Gastroesophageal sphincter (tissue), 4 donors: ENCODE data around the gene TCEANC2. TPM values are rescaled to one million over a fixed set of nuclear protein-coding genes. Genes with fewer than 3 reads are reported as not detected.

Experiments
- ATAC-seq: fragments of 150-250 bp; one replicate; pipeline ENCODE4 v1.9.1; 2016; ENCODE audit warnings: mild to moderate bottlenecking, moderate library complexity
- H3K27ac ChIP-seq, 4 donors: fragments of 200-600 bp; sonication (generic) in 3 of 4; 1 replicate in 3 of 4; 2 replicates in 1 of 4; pipeline ENCODE4 v1.5.1; 2016 to 2019
- H3K27me3 ChIP-seq: fragments of 200-600 bp; sonication (generic); one replicate; pipeline ENCODE4 v1.5.1; 2019
- H3K36me3 ChIP-seq, 2 donors: fragments of 200-600 bp; sonication (generic); one replicate each; pipeline ENCODE4 v1.5.1; 2019; ENCODE audit warnings: control low read depth in 1 of 2
- H3K4me1 ChIP-seq, 3 donors: fragments of 200-600 bp; sonication (generic); 1 replicate in 2 of 3; 2 replicates in 1 of 3; pipeline ENCODE4 v1.5.1; 2016 to 2019; ENCODE audit warnings: control low read depth in 2 of 3
- H3K4me3 ChIP-seq, 2 donors: fragments of 200-600 bp; sonication (generic); one replicate each; pipeline ENCODE4 v1.5.1; 2019; ENCODE audit warnings: mild to moderate bottlenecking in 1 of 2, moderate library complexity in 1 of 2
- H3K9me3 ChIP-seq, 3 donors: fragments of 200-600 bp; sonication (generic); one replicate each; pipeline ENCODE4 v1.5.1; 2017 to 2019; ENCODE audit warnings: control low read depth in 2 of 3
- EP300 ChIP-seq: sonication (generic); formaldehyde crosslinking; IDR thresholded peaks from one replicate; pipeline ENCODE4 v1.6.1; 2017; ENCODE audit warnings: antibody characterized with exemption, mild to moderate bottlenecking
- POLR2A ChIP-seq, 2 donors: fragments of 450-650 bp; IDR thresholded peaks; one replicate each; pipeline ENCODE4 v1.6.1; 2017; ENCODE audit warnings: antibody characterized with exemption in 2 of 2, mild to moderate bottlenecking in 2 of 2, moderate library complexity in 1 of 2
- POLR2AphosphoS5 ChIP-seq: sonication (generic); formaldehyde crosslinking; IDR thresholded peaks from one replicate; pipeline ENCODE4 v1.6.1; 2017; ENCODE audit warnings: antibody characterized with exemption
- WGBS, 2 donors: methylation state at CpG; one replicate each; pipeline ENCODE4 v1.1.5; 2018; ENCODE audit warnings: low coverage in 1 of 2; 5-methylcytosine and 5-hydroxymethylcytosine counted together
- total RNA-seq, 4 donors: library from RNA; depleted of rRNA; stranded (reverse); fragments of >200 nt; gene quantifications; one replicate each; pipeline ENCODE4 v1.1.0, GENCODE V29; 2016
- TF ChIP-seq, protein P1 (sequence below), 4 experiments: fragments of 200-600 bp in 2 of 4; fragments of 450-650 bp in 2 of 4; sonication (generic) in 1 of 4; IDR thresholded peaks; one replicate each; pipeline ENCODE4 v1.5.1; 2017 to 2019; ENCODE audit warnings: antibody characterized with exemption in 4 of 4, mild to moderate bottlenecking in 2 of 4, moderate library complexity in 2 of 4

The TCEANC2 gene
- total RNA-seq, 4 donors from 2014 or later = 3.6 to 10.2 (median 9.1) TPM

DNA sequence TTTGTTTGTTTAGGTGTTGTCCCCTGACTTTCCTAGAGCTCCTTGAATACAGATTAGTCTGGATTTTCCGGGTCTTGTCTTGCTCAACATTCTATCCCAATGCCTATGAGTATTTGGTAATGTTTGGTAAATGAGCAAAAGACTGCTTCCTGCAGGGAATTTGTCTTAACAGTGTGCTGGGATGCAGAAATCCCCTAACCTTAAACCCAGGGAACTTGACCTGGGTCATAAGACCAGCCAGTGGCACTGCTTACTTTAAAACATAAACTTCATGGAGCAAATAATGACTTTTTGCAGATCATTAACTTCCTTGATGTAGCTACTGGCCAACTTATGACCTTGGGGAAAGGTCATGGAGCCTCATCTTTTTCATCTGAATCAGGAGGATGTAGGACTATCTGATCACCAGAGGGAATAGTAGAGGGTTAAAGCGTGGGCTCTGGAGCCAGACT lies 27.2 kb downstream of the TCEANC2 start:
- 72 to 86% methylated on average over 2 of the region's 2 CpGs for WGBS, 2 donors
- no peaks in the 10 kb centered on the region for H3K9me3 ChIP-seq

DNA sequence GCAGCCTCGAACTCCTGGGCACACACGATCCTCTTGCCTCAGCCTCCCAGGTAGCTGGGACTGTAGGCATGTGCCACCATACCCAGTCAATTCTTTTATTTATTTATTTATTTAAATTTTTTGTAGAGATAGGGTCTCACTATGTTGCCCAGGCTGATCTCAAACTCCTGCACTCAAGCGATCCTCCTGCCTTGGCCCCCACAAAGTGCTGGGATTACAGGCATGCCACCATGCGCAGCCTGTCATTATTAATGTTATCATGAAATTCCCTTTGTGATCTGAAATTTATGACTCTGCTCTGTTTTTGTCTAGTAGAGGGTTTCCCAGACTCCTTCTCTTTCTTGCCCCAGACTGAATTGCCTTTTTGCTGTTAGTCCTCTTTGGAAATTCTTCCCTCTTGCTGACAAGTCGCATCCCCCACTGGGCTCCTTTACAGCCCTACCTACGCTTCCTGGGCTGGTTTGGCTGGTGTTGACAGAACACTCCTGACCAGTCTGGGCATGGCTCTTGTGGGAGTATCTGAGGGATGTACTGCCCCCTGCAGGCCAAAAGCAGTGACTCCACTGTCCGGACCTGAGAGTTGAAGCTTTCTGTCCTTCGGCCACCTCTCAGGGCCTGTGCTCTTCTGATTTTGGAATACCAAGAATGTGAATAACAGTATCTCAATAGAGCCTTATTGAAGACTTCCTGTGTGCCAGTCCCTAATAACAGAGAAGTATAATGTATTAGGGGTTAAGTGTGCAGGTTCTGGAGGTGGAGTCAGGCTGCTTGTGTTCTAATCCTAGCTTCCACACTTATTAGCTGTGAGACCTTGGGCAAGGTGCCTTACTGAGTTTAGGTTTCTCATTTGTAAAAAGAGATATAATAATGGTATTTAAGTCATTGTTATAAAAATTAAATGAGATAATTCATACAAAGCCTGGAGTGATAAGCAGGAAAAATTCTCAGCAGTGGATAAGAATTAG lies 28.2 kb downstream of the TCEANC2 start:
- Histone ChIP-seq H3K9me3 (no peaks in the 10 kb centered on the region), H3K4me1 (no peaks in the 10 kb centered on the region), H3K36me3 (no peaks in the 10 kb centered on the region), H3K27me3 (no peaks in the 10 kb centered on the region), H3K27ac (no peak overlapping the region), H3K4me3 (no peak overlapping the region)
- peak; percentile 66 for ATAC-seq
- 82 to 90% methylated on average over 5 to 8 of the region's 8 CpGs for WGBS, 2 donors
- no peak for TF ChIP-seq POLR2AphosphoS5
- TF ChIP-seq, protein P1, sequence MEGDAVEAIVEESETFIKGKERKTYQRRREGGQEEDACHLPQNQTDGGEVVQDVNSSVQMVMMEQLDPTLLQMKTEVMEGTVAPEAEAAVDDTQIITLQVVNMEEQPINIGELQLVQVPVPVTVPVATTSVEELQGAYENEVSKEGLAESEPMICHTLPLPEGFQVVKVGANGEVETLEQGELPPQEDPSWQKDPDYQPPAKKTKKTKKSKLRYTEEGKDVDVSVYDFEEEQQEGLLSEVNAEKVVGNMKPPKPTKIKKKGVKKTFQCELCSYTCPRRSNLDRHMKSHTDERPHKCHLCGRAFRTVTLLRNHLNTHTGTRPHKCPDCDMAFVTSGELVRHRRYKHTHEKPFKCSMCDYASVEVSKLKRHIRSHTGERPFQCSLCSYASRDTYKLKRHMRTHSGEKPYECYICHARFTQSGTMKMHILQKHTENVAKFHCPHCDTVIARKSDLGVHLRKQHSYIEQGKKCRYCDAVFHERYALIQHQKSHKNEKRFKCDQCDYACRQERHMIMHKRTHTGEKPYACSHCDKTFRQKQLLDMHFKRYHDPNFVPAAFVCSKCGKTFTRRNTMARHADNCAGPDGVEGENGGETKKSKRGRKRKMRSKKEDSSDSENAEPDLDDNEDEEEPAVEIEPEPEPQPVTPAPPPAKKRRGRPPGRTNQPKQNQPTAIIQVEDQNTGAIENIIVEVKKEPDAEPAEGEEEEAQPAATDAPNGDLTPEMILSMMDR (IDR thresholded peaks at IDR 0.05) = peak; percentile 25 to 65 (median 49)

More for the DNA sequence above, 27.2 kb downstream of the TCEANC2 start:
- Histone ChIP-seq H3K4me3 (no peak overlapping the region), H3K36me3 (no peaks in the 10 kb centered on the region), H3K27ac (no peak overlapping the region), H3K4me1 (no peaks in the 10 kb centered on the region), H3K27me3 (no peaks in the 10 kb centered on the region)
- no peak for ATAC-seq
- TF ChIP-seq POLR2AphosphoS5 (no peak), EP300 (no peak), POLR2A (IDR thresholded peaks at IDR 0.05) (no peak)
- TF ChIP-seq, protein P1 (IDR thresholded peaks at IDR 0.05) = no peak

DNA sequence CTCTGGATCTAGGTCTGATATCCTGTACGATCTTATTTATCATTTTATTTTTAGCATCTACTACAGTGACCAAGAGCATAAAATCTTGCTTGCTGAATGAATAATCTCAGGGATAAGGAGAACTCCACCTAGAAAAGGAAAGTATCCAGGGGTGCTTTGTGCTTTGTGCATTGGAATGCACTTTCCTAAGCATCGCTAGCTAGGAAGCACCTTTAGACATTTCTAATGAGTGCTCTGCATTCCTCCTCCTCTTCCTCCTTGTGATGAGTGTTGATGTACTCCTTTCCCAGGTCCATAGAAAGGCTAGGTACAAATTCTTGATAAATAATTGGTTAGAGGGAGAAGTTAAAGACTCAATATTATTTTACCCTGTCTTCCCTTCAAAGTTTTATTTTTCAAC lies 31.4 kb downstream of the TCEANC2 start:
- H3K9me3 ChIP-seq = no peaks in the 10 kb centered on the region
- H3K4me3 ChIP-seq = no peak overlapping the region
- no peaks in the 10 kb centered on the region for H3K4me1 ChIP-seq
- WGBS, 2 donors = 88 to 91% methylated on average over 2 of the region's 2 CpGs
- H3K36me3 ChIP-seq = peaks cover 0 to 7% of the 10 kb centered on the region in 2 donors
- TF ChIP-seq POLR2AphosphoS5 (no peak), POLR2A (IDR thresholded peaks at IDR 0.05) (no peak), EP300 (no peak)
- TF ChIP-seq, protein P1 (IDR thresholded peaks at IDR 0.05) = no peak
- H3K27ac ChIP-seq = no peak overlapping the region
- ATAC-seq = no peak
- H3K27me3 ChIP-seq = no peaks in the 10 kb centered on the region

DNA sequence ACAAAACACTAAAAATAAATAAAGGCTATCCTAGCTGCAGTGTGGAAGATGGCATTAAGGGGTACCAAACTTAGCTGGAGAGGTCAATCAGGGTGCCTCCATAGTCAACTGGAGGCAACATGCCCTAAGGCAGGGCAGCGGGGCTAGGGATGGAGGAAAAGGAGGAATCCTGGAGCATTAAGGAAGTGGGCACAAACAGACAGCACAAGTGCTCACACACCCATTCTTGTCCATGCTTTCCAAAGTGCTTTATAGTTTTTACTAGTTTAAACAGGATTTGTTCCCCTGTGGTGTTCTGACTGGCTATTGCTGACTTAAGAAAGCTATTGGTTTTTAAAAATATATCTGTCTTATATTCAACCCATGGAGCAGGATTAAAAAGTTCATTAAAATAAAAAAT lies 33.3 kb downstream of the TCEANC2 start:
- peaks cover 0 to 7% of the 10 kb centered on the region in 2 donors for H3K36me3 ChIP-seq
- 86 to 93% methylated on average over 1 of the region's 1 CpG for WGBS, 2 donors
- ATAC-seq = no peak
- H3K9me3 ChIP-seq = no peaks in the 10 kb centered on the region
- no peak overlapping the region for H3K4me3 ChIP-seq
- no peaks in the 10 kb centered on the region for H3K4me1 ChIP-seq
- TF ChIP-seq, protein P1 (IDR thresholded peaks at IDR 0.05) = no peak
- no peak for TF ChIP-seq POLR2AphosphoS5
- TF ChIP-seq POLR2A (IDR thresholded peaks at IDR 0.05) = no peak
- TF ChIP-seq EP300 = no peak
- no peaks in the 10 kb centered on the region for H3K27me3 ChIP-seq
- no peak overlapping the region for H3K27ac ChIP-seq

DNA sequence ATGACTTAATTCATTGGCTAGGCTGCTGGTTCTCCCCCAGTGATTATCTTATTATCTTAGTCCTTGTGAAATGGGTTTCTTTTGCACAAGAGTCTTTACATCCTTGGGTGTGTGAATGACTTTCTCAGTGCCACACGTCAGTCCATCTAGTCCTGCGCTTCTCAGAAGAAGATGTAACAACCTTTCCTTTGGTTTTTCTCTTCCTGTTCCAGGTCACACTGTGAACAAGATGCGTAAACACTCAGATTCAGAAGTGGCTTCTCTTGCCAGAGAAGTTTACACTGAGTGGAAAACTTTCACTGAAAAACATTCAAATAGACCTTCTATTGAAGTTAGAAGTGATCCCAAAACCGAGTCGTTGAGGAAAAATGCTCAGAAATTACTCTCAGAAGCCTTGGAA lies 35.0 kb downstream of the TCEANC2 start:
- ATAC-seq = no peak
- no peaks in the 10 kb centered on the region for H3K27me3 ChIP-seq
- H3K4me3 ChIP-seq = no peak overlapping the region
- TF ChIP-seq POLR2A (IDR thresholded peaks at IDR 0.05) (no peak), EP300 (no peak)
- no peaks in the 10 kb centered on the region for H3K4me1 ChIP-seq
- WGBS, 2 donors = 87 to 100% methylated on average over 1 to 5 of the region's 5 CpGs
- no peaks in the 10 kb centered on the region for H3K9me3 ChIP-seq
- no peak overlapping the region for H3K27ac ChIP-seq
- peaks cover 0 to 7% of the 10 kb centered on the region in 2 donors for H3K36me3 ChIP-seq
